ENCODE measurements around the gene L1CAM. TPM values are rescaled to one million over a fixed set of nuclear protein-coding genes. Genes with fewer than 3 reads are reported as not detected.

Gene L1CAM
- total and polyA plus RNA-seq, 2 of the 8 experiments (the other 6 are each of a cell fraction or from before 2014, with no cell fraction given): 11.0 to 43.0 TPM

DNA sequence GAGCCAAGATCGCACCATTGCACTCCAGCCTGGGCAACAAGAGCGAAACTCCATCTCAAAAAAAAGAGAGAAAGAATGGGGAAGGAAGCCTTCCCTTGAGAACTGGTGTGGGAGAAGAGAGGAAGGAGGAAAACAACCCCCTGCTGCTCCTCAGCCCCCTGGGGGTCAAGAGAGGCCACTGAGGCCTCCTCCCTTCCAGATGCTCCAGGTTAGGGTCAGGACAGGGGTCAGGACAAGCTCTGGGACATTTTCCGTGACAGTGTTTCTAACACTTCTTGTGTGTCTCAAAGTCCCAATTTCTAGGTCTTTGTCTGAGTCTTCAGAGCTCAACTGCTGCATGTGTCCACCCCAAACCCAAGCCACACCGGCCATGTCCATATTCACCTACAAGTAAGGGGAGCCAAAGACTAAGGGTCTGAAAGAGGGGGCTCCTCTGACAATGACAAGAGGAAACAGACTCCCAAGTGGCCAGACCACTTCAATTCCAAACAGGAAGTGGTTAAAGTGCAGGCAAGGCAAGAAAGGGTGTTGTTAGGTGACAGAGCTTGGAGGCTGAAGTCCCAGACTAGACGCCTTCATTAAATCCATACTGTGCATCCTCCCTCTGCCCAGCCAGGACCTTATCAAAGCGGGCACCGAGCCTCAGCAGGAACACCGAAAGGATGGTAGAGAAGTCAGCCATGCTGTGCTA lies 8.3 kb downstream of the L1CAM start (continued):
- no peak for TF ChIP-seq RBBP5 (IDR thresholded peaks at IDR 0.05; ENCODE audit: borderline replicate concordance, low read depth, low read length)
- no peak for TF ChIP-seq BACH1 (IDR thresholded peaks at IDR 0.05; ENCODE audit: low read length)
- no peak for TF ChIP-seq TEAD4 (IDR thresholded peaks at IDR 0.05; ENCODE audit: low read depth, low read length)
- TF ChIP-seq POLR2A (IDR thresholded peaks at IDR 0.05; ENCODE audit: control extremely low read depth in 1 of 2, low read depth in 2 of 2, low read length in 2 of 2): no peak
- no peak for TF ChIP-seq EGR1 (IDR thresholded peaks at IDR 0.05; ENCODE audit: borderline replicate concordance, low read depth, low read length)
- TF ChIP-seq, protein P1, sequence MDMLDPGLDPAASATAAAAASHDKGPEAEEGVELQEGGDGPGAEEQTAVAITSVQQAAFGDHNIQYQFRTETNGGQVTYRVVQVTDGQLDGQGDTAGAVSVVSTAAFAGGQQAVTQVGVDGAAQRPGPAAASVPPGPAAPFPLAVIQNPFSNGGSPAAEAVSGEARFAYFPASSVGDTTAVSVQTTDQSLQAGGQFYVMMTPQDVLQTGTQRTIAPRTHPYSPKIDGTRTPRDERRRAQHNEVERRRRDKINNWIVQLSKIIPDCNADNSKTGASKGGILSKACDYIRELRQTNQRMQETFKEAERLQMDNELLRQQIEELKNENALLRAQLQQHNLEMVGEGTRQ (IDR thresholded peaks at IDR 0.05; ENCODE audit: low read length): no peak
- TF ChIP-seq EP300 (IDR thresholded peaks at IDR 0.05; ENCODE audit: borderline replicate concordance in 1 of 2, low read depth in 2 of 2, low read length in 2 of 2): no peak
- no peak for TF ChIP-seq SAP30 (IDR thresholded peaks at IDR 0.05; ENCODE audit: insufficient read depth, insufficient replicate concordance, low read length)
- TF ChIP-seq EZH2 (IDR thresholded peaks at IDR 0.05; ENCODE audit: low read depth, low read length, severe bottlenecking): no peak
- no peak for TF ChIP-seq KDM4A (IDR thresholded peaks at IDR 0.05; ENCODE audit: low read depth, low read length, severe bottlenecking)
- TF ChIP-seq CBX8 (IDR thresholded peaks at IDR 0.05; ENCODE audit: borderline replicate concordance, low read depth, low read length): no peak
